Smooth muscle cell (in vitro differentiated cells): ENCODE data around the gene PAX7. TPM values are rescaled to one million over a fixed set of nuclear protein-coding genes. Genes with fewer than 3 reads are reported as not detected.

Experiments
- DNase-seq: peaks from one replicate; lab custom pipeline; 2025; ENCODE audit not compliant: unreplicated experiment; lab: John Stamatoyannopoulos, UW
- H2AFZ ChIP-seq: fragments of 200-600 bp; sonication (generic); 2 replicates; pipeline ENCODE4 v1.6.0; 2016; ENCODE audit warnings: antibody characterized with exemption, low read depth, mild to moderate bottlenecking
- H3F3A ChIP-seq: fragments of 200-600 bp; sonication (generic); 2 replicates; pipeline ENCODE4 v1.6.0; 2017; ENCODE audit warnings: antibody characterized with exemption, low read depth
- H3K27ac ChIP-seq: fragments of 200-600 bp; sonication (generic); 2 replicates; pipeline ENCODE4 v1.5.1; 2016; ENCODE audit warnings: low read depth, mild to moderate bottlenecking
- H3K27me3 ChIP-seq: fragments of 200-600 bp; sonication (generic); 2 replicates; pipeline ENCODE4 v1.6.1; 2016; ENCODE audit warnings: low read depth, mild to moderate bottlenecking
- H3K36me3 ChIP-seq: fragments of 200-600 bp; sonication (generic); 2 replicates; pipeline ENCODE4 v1.5.1; 2016; ENCODE audit warnings: low read depth
- H3K4me1 ChIP-seq: fragments of 200-600 bp; sonication (generic); 2 replicates; pipeline ENCODE4 v1.5.1; 2016; ENCODE audit warnings: low read depth
- H3K4me2 ChIP-seq: fragments of 200-600 bp; sonication (generic); 2 replicates; pipeline ENCODE4 v1.6.0; 2016; ENCODE audit warnings: mild to moderate bottlenecking
- H3K4me3 ChIP-seq: fragments of 200-600 bp; sonication (generic); 2 replicates; pipeline ENCODE4 v1.5.1; 2016; ENCODE audit warnings: mild to moderate bottlenecking
- H3K79me2 ChIP-seq: fragments of 200-600 bp; sonication (generic); 2 replicates; pipeline ENCODE4 v1.6.0; 2016; ENCODE audit warnings: low read depth, mild to moderate bottlenecking
- H3K9ac ChIP-seq: fragments of 200-600 bp; sonication (generic); 2 replicates; pipeline ENCODE4 v1.6.0; 2016; ENCODE audit warnings: low read depth
- H3K9me3 ChIP-seq: fragments of 200-600 bp; sonication (generic); replicated peaks from 2 replicates; pipeline ENCODE4 v1.5.1; 2016; ENCODE audit warnings: low read depth
- H4K20me1 ChIP-seq: fragments of 200-600 bp; sonication (generic); 2 replicates; pipeline ENCODE4 v1.6.0; 2016; ENCODE audit warnings: low read depth
- WGBS: methylation state at CpG from one replicate; pipeline ENCODE4 v1.1.7; 2016; ENCODE audit warnings: low lambda C conversion rate; 5-methylcytosine and 5-hydroxymethylcytosine counted together
- polyA plus RNA-seq: library from polyadenylated mRNA; unstranded; fragments of >200 nt; fragmentation: Nextera tagmentation; extraction: Ambion mirVana; gene quantifications from 2 replicates; pipeline ENCODE4 v1.2.1, GENCODE V29; 2016
- total RNA-seq: library from RNA; depleted of rRNA; stranded (reverse); fragments of >200 nt; gene quantifications from 2 replicates; pipeline ENCODE4 v1.2.3, GENCODE V29; 2014
- TF ChIP-seq, protein P1 (sequence below): fragments of 200-600 bp; sonication (generic); IDR thresholded peaks from 2 replicates; pipeline ENCODE4 v1.5.1; 2017; ENCODE audit warnings: borderline replicate concordance, mild to moderate bottlenecking, antibody characterized with exemption; ENCODE audit not compliant: insufficient read depth, poor library complexity, severe bottlenecking

Gene PAX7
- total and polyA plus RNA-seq, 2 experiments from 2014 or later = not detected

DNA sequence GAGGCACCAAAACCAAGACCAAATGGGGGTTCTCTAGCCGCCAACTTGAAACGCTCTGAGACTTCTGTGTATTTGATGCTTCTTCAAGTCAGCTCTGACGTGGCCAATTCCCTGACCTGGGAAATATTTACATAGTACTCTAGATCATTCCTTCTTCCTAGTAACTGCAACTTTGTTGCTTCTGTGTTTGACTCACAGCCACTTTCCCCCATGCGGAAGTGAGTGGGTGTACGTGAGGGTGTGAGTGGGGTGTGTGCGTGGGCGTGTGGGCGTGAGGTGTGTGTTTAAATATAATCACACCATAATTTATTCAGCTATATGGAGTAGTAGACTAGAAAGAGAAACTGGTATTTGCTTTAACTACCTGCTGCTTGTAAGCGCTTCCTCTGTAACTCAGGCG, 117.8 kb downstream of the PAX7 start:
- DNase-seq = no peak
- Histone ChIP-seq H2AFZ (no peak overlapping the region), H3K27ac (no peak overlapping the region), H3K4me3 (no peak overlapping the region), H3K36me3 (no peaks in the 10 kb centered on the region), H3K4me2 (no peak overlapping the region), H3F3A (no peaks in the 10 kb centered on the region), H3K9me3 (no peaks in the 10 kb centered on the region), H3K9ac (no peak overlapping the region), H3K79me2 (no peaks in the 10 kb centered on the region), H4K20me1 (no peaks in the 10 kb centered on the region), H3K4me1 (no peaks in the 10 kb centered on the region), H3K27me3 (peaks cover 29% of the 10 kb centered on the region)
- TF ChIP-seq, protein P1, sequence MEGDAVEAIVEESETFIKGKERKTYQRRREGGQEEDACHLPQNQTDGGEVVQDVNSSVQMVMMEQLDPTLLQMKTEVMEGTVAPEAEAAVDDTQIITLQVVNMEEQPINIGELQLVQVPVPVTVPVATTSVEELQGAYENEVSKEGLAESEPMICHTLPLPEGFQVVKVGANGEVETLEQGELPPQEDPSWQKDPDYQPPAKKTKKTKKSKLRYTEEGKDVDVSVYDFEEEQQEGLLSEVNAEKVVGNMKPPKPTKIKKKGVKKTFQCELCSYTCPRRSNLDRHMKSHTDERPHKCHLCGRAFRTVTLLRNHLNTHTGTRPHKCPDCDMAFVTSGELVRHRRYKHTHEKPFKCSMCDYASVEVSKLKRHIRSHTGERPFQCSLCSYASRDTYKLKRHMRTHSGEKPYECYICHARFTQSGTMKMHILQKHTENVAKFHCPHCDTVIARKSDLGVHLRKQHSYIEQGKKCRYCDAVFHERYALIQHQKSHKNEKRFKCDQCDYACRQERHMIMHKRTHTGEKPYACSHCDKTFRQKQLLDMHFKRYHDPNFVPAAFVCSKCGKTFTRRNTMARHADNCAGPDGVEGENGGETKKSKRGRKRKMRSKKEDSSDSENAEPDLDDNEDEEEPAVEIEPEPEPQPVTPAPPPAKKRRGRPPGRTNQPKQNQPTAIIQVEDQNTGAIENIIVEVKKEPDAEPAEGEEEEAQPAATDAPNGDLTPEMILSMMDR = no peak
- 88% methylated on average over 10 of the region's 10 CpGs for WGBS

DNA sequence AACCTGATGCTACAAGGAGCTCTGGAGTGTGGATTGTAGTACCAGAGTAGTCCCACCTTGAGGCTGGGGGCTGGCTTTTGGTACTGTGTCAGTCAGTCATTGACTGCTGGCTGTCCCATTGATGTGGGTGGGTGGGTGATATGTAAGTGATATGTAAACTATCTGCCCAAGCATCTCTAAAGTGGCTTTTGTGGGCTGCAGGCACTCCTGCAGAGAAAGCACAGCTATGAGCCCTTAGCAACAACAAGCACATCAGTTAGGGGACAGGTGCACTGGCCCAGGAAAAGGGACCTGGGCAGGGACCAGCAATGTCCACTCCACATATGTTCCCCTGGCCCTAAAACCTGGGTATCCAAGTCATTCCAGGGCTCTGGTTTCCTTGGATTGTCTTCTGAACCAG, 118.9 kb downstream of the PAX7 start:
- Histone ChIP-seq H3K27me3 (peaks cover 28% of the 10 kb centered on the region), H3F3A (no peaks in the 10 kb centered on the region), H3K27ac (no peak overlapping the region), H3K4me3 (no peak overlapping the region), H4K20me1 (no peaks in the 10 kb centered on the region), H3K4me1 (no peaks in the 10 kb centered on the region), H3K36me3 (no peaks in the 10 kb centered on the region), H2AFZ (no peak overlapping the region), H3K9ac (no peak overlapping the region), H3K9me3 (no peaks in the 10 kb centered on the region), H3K4me2 (no peak overlapping the region), H3K79me2 (no peaks in the 10 kb centered on the region)
- DNase-seq = no peak
- TF ChIP-seq, protein P1 = no peak

DNA sequence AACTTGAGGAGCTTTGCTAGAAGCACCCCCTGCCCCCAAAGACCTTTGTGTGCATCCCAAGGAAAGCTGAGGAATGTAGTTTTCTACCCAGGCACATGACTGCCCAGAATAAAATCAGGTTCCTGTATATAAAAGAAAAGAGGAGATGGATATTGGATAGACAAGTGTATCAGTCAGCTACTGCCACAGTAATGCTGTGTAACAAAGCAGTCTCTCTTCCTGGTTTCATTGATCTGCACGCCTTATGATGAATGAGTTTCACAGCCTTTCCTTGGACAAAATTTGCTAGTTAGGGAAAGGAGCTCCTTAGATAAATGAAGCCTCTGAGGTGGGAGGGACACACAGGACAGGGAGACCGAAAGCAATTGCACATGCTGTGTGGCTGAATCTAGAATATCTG, 120.0 kb downstream of the PAX7 start:
- peaks cover 28% of the 10 kb centered on the region for H3K27me3 ChIP-seq
- H3K79me2 ChIP-seq = no peaks in the 10 kb centered on the region
- no peaks in the 10 kb centered on the region for H3F3A ChIP-seq
- TF ChIP-seq, protein P1 = no peak
- H4K20me1 ChIP-seq = no peaks in the 10 kb centered on the region
- no peaks in the 10 kb centered on the region for H3K9me3 ChIP-seq
- H3K36me3 ChIP-seq = no peaks in the 10 kb centered on the region
- WGBS = 90% methylated on average over 2 of the region's 2 CpGs
- no peak overlapping the region for H3K4me3 ChIP-seq
- H2AFZ ChIP-seq = no peak overlapping the region
- DNase-seq = no peak
- H3K9ac ChIP-seq = no peak overlapping the region
- no peak overlapping the region for H3K27ac ChIP-seq
- no peaks in the 10 kb centered on the region for H3K4me1 ChIP-seq
- no peak overlapping the region for H3K4me2 ChIP-seq

DNA sequence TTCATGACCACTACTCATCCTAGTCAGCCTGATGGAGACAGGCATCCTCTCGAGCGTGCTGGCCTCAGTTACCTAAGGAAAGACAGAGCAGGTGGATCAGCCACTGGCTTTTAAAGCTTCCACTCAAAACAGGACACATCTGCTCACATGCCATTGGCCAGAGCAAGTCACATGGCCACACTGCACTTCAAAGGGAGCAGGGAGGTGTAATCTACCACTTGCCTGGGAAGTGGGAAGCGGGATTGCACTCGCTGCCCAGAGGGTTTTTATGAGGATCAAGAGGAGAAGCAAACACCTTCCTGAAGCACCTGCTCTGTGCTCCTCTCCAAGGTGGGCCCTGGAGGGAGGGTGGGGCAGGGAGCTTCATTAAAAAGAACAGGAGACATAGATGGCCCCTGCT, 120.8 kb downstream of the PAX7 start:
- H3K9ac ChIP-seq = no peak overlapping the region
- no peaks in the 10 kb centered on the region for H3K4me1 ChIP-seq
- H3K4me2 ChIP-seq = no peak overlapping the region
- H3K4me3 ChIP-seq = no peak overlapping the region
- H3K27me3 ChIP-seq = peaks cover 28% of the 10 kb centered on the region
- 68% methylated on average over 4 of the region's 4 CpGs for WGBS
- no peak overlapping the region for H3K27ac ChIP-seq
- no peaks in the 10 kb centered on the region for H3K36me3 ChIP-seq
- no peaks in the 10 kb centered on the region for H4K20me1 ChIP-seq
- no peaks in the 10 kb centered on the region for H3K79me2 ChIP-seq
- TF ChIP-seq, protein P1 = no peak
- no peak for DNase-seq
- no peaks in the 10 kb centered on the region for H3F3A ChIP-seq
- no peak overlapping the region for H2AFZ ChIP-seq
- H3K9me3 ChIP-seq = no peaks in the 10 kb centered on the region
